Spleen (tissue), 11 donors: Measurements from ENCODE around the gene LNPK. TPM values are rescaled to one million over a fixed set of nuclear protein-coding genes. Genes with fewer than 3 reads are reported as not detected.
"Not testable (repeated sequence)": the region's sequence is repeated elsewhere in the genome, so short reads cannot be mapped to it uniquely, and the experiment has no call there.

ENCODE experiments used
- DNase-seq: peaks from one replicate; pipeline ENCODE4 v3.0.0-alpha.2; 2020
- H3K27ac ChIP-seq, 8 donors: fragments of 200-600 bp; sonication (generic) in 7 of 8; 1 replicate in 4 of 8; 2 replicates in 4 of 8; pipeline versions ENCODE4 v1.5.0 to v1.8.0; 2016 to 2021; ENCODE audit warnings: inconsistent platforms in 4 of 8, mild to moderate bottlenecking in 4 of 8, moderate library complexity in 1 of 8
- H3K27me3 ChIP-seq, 7 donors: fragments of 200-600 bp; sonication (generic) in 6 of 7; replicated peaks in 1 of 7; 1 replicate in 4 of 7; 2 replicates in 3 of 7; pipeline versions ENCODE4 v1.5.0 to v1.8.0; 2016 to 2021; ENCODE audit warnings: inconsistent platforms in 3 of 7, mild to moderate bottlenecking in 1 of 7
- H3K36me3 ChIP-seq, 6 donors: fragments of 200-600 bp; sonication (generic) in 5 of 6; 1 replicate in 4 of 6; 2 replicates in 2 of 6; pipeline versions ENCODE4 v1.5.0 to v1.8.0; 2016 to 2021; ENCODE audit warnings: inconsistent platforms in 2 of 6
- H3K4me1 ChIP-seq, 6 donors: fragments of 200-600 bp; sonication (generic) in 5 of 6; 1 replicate in 3 of 6; 2 replicates in 3 of 6; pipeline versions ENCODE4 v1.5.0 to v1.8.0; 2016 to 2021; ENCODE audit warnings: inconsistent platforms in 3 of 6
- H3K4me3 ChIP-seq, 8 donors: fragments of 200-600 bp; sonication (generic) in 7 of 8; 1 replicate in 4 of 8; 2 replicates in 4 of 8; pipeline versions ENCODE4 v1.5.0 to v1.8.0; 2016 to 2021; ENCODE audit warnings: inconsistent platforms in 4 of 8, mild to moderate bottlenecking in 4 of 8, moderate library complexity in 2 of 8
- H3K9me3 ChIP-seq, 8 donors: fragments of 200-600 bp; sonication (generic) in 7 of 8; 1 replicate in 4 of 8; 2 replicates in 4 of 8; pipeline versions ENCODE4 v1.5.0 to v1.8.0; 2016 to 2021; ENCODE audit warnings: inconsistent platforms in 4 of 8
- POLR2A ChIP-seq, 3 donors: fragments of 450-650 bp; IDR thresholded peaks; one replicate each; pipeline ENCODE4 v1.5.1; 2017; ENCODE audit warnings: antibody characterized with exemption in 3 of 3, mild to moderate bottlenecking in 1 of 3
- POLR2AphosphoS5 ChIP-seq, 3 donors: sonication (generic); formaldehyde crosslinking; IDR thresholded peaks; one replicate each; pipeline ENCODE4 v1.5.1; 2017; ENCODE audit warnings: antibody characterized with exemption in 3 of 3
- WGBS, 5 donors: extraction: QIAGEN DNeasy Blood & Tissue Kit in 3 of 5; methylation state at CpG; one replicate each; pipeline versions ENCODE4 v1.1.5 to v1.1.7; 2013 to 2018; 5-methylcytosine and 5-hydroxymethylcytosine counted together
- intact Hi-C: fragments of 100-400 bp; cut with DNase I; formaldehyde crosslinking; loops from one replicate; pipeline ENCODE4 v1.15.0; 2023; ENCODE audit warnings: low total_unique reads
- polyA plus RNA-seq, 3 donors: library from polyadenylated mRNA; stranded (reverse); fragments of 200-250 nt; gene quantifications; one replicate each; pipeline ENCODE4 v1.2.1, GENCODE V29; 2013
- total RNA-seq, 7 donors: library from RNA; depleted of rRNA in 3 of 7; stranded (reverse); fragments of >200 nt in 3 of 7; fragmentation: NEBNext Ultra II Directional in 4 of 7; extraction: Animal tissue kit (Norgen Biotek cat#: 25700) in 4 of 7; gene quantifications; one replicate each; pipeline versions ENCODE4 v1.1.0 to v1.2.1, GENCODE V29; 2016 to 2021
- TF ChIP-seq, protein P1 (sequence below), 11 experiments: fragments of 200-600 bp in 7 of 11; fragments of 450-650 bp in 4 of 11; sonication (generic) in 4 of 11; IDR thresholded peaks in 8 of 11; conservative IDR thresholded peaks in 3 of 11; 1 replicate in 7 of 11; 2 replicates in 4 of 11; pipeline versions ENCODE4 v1.4.0 to v1.8.0; 2016 to 2021; ENCODE audit warnings: antibody characterized with exemption in 11 of 11, inconsistent platforms in 4 of 11, mild to moderate bottlenecking in 1 of 11
- donor health status: healthy with polysubstance abuse.
- donor health status: DM: no; HTN: no; CAD: no; lungs with moderate emphysema.
- donor health status: DM: no; HTN: no; CAD: no.
- donor health status: Bipolar disorder and iron deficiency.
- donor health status: healthy.
- donor health status: DM: no; HTN: no; CAD: no.
- donor health status: DM: yes; HTN: yes; CAD: no.

The LNPK gene
- total and polyA plus RNA-seq, 10 donors, result 2.1 to 31.9 (median 17.0) TPM

DNA sequence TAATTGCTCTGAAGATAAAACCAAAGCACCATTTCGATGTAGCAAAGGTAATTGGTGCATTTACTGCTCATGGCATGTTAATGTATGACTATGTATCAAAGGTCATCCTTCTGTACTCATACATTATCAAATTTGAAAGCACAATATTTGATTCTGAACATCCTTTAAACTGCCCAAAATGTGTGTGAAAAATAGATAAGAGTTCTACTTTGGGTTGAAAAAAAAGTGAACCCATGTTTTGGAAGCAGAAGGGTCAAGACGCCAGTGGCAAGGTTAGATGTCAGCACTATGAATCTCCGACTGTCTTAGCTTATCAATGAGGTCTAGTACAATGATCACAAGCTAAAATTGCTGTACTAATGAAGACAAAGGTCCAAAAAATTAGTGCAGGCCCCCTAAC lies 83.1 kb downstream of the LNPK start:
- intact Hi-C loops, result no loop called here
- Histone ChIP-seq H3K9me3 (peaks cover 0 to 5% (median 0%) of the 10 kb centered on the region in 8 donors), H3K4me1 (no peaks in the 10 kb centered on the region), H3K27me3 (peaks cover 0 to 2% (median 0%) of the 10 kb centered on the region in 7 donors), H3K36me3 (no peaks in the 10 kb centered on the region), H3K27ac (no peak overlapping the region), H3K4me3 (no peak overlapping the region)
- no peak for DNase-seq
- TF ChIP-seq POLR2A (IDR thresholded peaks at IDR 0.05), result no peak
- TF ChIP-seq, protein P1, sequence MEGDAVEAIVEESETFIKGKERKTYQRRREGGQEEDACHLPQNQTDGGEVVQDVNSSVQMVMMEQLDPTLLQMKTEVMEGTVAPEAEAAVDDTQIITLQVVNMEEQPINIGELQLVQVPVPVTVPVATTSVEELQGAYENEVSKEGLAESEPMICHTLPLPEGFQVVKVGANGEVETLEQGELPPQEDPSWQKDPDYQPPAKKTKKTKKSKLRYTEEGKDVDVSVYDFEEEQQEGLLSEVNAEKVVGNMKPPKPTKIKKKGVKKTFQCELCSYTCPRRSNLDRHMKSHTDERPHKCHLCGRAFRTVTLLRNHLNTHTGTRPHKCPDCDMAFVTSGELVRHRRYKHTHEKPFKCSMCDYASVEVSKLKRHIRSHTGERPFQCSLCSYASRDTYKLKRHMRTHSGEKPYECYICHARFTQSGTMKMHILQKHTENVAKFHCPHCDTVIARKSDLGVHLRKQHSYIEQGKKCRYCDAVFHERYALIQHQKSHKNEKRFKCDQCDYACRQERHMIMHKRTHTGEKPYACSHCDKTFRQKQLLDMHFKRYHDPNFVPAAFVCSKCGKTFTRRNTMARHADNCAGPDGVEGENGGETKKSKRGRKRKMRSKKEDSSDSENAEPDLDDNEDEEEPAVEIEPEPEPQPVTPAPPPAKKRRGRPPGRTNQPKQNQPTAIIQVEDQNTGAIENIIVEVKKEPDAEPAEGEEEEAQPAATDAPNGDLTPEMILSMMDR (IDR thresholded peaks at IDR 0.05 in 8 of 11, conservative IDR thresholded peaks at IDR 0.05 in 3 of 11), result no peak
- no peak for TF ChIP-seq POLR2AphosphoS5 (IDR thresholded peaks at IDR 0.05)
- WGBS, 5 donors, result 75 to 93% (median 89%) methylated on average over 3 of the region's 3 CpGs

DNA sequence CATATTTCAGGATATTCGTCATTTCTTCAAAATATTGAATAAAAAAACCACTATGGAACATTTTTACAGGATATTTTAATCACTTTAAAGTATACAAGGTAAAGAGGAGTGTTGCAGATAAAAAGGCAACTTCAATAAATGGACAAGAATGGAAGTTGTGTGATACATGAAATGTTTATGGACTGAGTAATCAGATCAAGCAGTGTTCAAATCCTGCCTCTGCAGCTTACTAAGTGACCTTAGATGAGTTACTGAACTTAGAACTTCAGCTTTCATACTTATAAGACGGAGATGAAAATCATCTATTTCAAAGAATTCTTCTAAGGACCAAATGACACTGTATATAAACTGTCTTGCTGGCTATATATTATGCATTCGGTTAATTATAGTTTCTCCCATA lies 87.2 kb downstream of the LNPK start:
- Histone ChIP-seq H3K4me3 (no peak overlapping the region), H3K27ac (no peak overlapping the region), H3K9me3 (no peaks in the 10 kb centered on the region), H3K4me1 (no peaks in the 10 kb centered on the region), H3K27me3 (peaks cover 0 to 8% (median 0%) of the 10 kb centered on the region in 7 donors), H3K36me3 (no peaks in the 10 kb centered on the region)
- TF ChIP-seq, protein P1 (IDR thresholded peaks at IDR 0.05 in 8 of 11, conservative IDR thresholded peaks at IDR 0.05 in 3 of 11), result no peak
- TF ChIP-seq POLR2A (IDR thresholded peaks at IDR 0.05) (no peak), POLR2AphosphoS5 (IDR thresholded peaks at IDR 0.05) (no peak)
- WGBS, 5 donors, result 88 to 94% (median 93%) methylated on average over 3 of the region's 3 CpGs
- intact Hi-C loops, result no loop called here
- no peak for DNase-seq

DNA sequence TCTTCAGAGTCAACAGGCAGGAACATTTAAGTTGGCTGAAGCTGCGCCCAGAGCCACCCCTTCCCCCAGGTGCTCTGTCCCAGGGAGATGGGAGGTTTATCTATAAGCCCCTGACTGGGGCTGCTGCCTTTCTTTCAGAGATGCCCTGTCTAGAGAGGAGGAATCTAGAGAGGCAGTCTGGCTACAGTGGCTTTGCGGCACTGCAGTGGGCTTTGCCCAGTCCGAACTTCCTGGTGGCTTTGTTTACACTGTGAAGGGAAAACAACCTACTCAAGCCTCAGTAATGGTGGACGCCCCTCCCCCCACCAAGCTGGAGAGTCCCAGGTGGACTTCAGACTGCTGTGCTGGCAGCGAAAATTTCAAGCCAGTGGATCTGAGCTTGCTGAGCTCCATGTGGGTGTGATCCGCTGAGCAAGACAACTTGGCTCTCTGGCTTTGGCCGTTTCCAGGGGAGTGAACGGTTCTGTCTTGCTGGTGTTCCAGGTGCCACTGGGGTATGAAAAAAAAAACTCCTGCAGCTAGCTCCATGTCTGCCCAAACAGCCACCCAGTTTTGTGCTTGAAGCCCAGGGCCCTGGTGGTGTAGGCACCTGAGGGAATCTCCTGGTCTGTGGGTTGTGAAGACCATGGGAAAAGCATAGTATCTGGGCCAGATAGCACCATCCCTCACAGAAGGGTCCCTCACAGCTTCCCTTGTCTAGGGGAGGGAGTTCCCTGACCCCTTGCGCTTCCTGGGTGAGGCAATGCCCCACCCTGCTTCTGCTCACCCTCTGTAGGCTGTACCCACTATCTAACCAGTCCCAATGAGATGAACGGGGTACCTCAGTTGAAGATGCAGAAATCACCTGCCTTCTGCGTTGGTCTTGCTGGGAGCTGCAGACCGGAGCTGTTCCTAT lies 88.0 kb downstream of the LNPK start:
- H3K9me3 ChIP-seq, DNase-seq, H3K4me3 ChIP-seq, H3K27ac ChIP-seq, H3K36me3 ChIP-seq, intact Hi-C loops, H3K4me1 ChIP-seq, H3K27me3 ChIP-seq: not testable (repeated sequence)
- 81 to 93% (median 85%) methylated on average over 11 to 12 of the region's 12 CpGs for WGBS, 5 donors

DNA sequence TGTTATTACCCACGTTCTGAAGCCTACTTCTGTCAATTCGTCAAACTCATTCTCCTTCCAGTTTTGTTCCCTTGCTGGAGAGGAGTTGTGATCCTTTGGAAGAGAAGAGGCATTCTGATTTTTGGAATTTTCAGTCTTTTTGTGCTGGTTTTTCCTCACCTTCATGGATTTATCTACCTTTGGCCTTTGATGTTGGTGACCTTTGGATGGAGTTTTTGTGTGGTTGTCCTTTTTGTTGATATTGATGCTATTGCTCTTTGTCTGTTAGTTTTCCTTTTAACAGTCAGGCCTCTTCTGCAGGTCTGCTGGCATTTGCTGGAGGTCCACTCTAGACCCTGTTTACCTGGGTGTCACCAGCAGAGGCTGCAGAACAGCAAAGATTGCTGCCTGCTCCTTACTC lies 88.8 kb downstream of the LNPK start:
- H3K9me3 ChIP-seq, intact Hi-C loops, H3K4me1 ChIP-seq, H3K4me3 ChIP-seq, H3K36me3 ChIP-seq, DNase-seq, H3K27ac ChIP-seq, H3K27me3 ChIP-seq: not testable (repeated sequence)
- 79 to 90% (median 86%) methylated on average over 2 of the region's 2 CpGs for WGBS, 5 donors

DNA sequence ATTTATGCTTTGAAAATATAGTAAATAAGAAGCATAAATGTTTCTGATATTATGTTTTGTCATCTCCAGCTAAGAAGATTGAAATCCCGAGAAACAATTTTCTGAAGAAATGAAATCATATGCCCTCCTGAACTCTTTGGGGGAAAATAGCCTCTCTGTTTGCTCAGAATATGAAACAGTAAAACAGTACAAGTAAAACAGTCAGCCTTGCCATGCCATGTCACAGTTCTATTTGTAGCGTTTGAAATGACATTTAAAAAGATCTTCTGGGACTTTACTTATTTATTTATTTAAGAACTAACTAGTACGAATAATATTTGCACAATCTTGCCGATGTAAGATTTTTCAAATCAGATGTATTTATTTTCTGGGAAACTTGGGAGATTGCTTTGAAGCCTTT lies 98.0 kb downstream of the LNPK start:
- WGBS, 5 donors, result 86 to 92% (median 88%) methylated on average over 4 of the region's 4 CpGs
- TF ChIP-seq POLR2AphosphoS5 (IDR thresholded peaks at IDR 0.05), result no peak
- TF ChIP-seq, protein P1 (IDR thresholded peaks at IDR 0.05 in 8 of 11, conservative IDR thresholded peaks at IDR 0.05 in 3 of 11), result no peak

More for the DNA sequence above, 98.0 kb downstream of the LNPK start:
- H3K4me1 ChIP-seq, result no peaks in the 10 kb centered on the region
- H3K27me3 ChIP-seq, result peaks cover 0 to 6% (median 0%) of the 10 kb centered on the region in 7 donors
- H3K27ac ChIP-seq, result no peak overlapping the region
- H3K4me3 ChIP-seq, result no peak overlapping the region
- H3K36me3 ChIP-seq, result no peaks in the 10 kb centered on the region
- H3K9me3 ChIP-seq, result no peaks in the 10 kb centered on the region
- no peak for DNase-seq
- intact Hi-C loops, result no loop called here
